SIG-M5 (cell line): ENCODE results near the gene AGO4.

Experiments
- DNase-seq: peaks from one replicate; lab custom pipeline; 2025; lab: John Stamatoyannopoulos, UW

The AGO4 gene

DNA sequence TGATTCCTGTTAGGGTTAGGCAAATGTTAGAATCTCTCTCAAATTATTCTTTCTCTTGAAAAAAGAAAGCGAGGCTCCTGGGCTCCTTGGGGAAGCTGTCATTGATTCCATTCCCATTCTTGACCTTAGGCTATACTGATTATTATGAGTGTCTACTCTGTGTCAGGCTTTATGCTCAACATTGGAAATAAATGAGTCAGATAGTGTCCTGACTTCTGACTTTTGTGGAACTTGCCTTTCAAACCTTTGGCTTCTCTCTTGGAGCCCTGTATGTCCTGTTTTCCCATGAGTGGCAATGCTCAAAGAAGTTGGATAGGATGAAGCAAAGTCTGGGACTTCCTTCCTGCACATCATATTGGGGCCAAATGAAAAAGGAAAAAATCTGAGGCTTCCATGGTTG, 86.8 kb downstream of the AGO4 start:
- DNase-seq = no peak

DNA sequence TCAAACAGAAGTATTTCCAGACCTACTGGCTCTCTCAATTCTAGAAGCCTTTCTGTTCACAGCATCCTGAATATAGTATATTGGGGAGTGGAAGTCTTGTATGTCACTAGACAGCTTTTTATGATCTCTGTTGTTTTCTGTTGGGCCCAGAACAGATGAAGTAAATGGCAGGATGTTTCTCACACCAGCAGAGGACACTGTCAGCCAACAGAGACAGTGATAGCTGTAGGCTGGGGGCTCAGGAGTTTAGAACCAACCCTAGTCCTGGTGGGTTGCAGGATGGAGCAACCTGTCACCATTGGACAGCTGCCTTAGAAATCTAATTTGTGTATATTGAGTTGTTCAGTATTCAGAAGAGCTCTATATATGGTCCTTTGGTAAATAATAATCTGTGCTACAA, 92.1 kb downstream of the AGO4 start:
- DNase-seq = no peak

DNA sequence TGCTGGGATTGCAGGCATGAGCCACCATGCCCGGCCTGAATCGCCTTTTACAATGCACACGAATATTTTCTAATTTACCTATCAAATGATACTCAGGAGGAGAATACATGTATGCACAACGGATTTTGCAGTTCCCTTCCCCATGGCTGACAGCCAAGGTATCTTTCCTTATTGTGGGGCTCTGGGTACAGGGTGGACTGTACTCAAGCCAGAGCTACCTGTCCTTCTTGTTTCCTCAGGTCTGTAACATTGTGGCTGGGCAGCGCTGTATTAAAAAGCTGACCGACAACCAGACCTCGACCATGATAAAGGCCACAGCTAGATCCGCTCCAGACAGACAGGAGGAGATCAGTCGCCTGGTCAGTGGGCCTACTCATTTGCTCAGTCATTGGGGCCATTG, 93.4 kb downstream of the AGO4 start:
- DNase-seq = no peak

DNA sequence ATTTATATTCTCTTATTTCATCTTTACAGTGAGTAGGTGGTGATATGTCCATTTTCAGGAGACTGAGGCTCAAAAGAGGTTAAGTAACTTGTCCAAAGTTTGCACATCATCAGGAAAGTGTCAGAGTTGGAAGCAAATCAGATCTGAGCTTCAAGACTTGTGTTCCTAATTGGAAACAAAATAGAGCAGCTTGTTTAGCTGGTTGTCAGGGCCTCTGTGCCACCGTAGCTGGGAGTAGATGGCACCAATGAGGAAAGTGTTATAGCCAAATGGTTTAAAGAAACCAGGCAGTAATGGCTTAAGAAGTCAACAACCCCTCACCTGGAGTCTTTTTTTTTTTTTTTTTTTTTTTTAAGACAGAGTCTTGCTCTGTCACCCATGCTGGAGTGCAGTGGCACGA, 94.9 kb downstream of the AGO4 start:
- no peak for DNase-seq
